ENCODE measurements around the gene XYLT1.

XYLT1 gene, protein sequence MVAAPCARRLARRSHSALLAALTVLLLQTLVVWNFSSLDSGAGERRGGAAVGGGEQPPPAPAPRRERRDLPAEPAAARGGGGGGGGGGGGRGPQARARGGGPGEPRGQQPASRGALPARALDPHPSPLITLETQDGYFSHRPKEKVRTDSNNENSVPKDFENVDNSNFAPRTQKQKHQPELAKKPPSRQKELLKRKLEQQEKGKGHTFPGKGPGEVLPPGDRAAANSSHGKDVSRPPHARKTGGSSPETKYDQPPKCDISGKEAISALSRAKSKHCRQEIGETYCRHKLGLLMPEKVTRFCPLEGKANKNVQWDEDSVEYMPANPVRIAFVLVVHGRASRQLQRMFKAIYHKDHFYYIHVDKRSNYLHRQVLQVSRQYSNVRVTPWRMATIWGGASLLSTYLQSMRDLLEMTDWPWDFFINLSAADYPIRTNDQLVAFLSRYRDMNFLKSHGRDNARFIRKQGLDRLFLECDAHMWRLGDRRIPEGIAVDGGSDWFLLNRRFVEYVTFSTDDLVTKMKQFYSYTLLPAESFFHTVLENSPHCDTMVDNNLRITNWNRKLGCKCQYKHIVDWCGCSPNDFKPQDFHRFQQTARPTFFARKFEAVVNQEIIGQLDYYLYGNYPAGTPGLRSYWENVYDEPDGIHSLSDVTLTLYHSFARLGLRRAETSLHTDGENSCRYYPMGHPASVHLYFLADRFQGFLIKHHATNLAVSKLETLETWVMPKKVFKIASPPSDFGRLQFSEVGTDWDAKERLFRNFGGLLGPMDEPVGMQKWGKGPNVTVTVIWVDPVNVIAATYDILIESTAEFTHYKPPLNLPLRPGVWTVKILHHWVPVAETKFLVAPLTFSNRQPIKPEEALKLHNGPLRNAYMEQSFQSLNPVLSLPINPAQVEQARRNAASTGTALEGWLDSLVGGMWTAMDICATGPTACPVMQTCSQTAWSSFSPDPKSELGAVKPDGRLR

GRCh38 chr16:17470908-17471718 is at the start of gene XYLT1:
TSS of gene XYLT1 (minus strand) at chr16:17470960. CDS start at chr16:17470796, 164 bp downstream.
- Histone ChIP-seq H3K36me3 (ENCODE audit: control insufficient read depth in 2 of 2, insufficient read depth in 2 of 2, low read length in 2 of 2) (no peaks in the 10 kb centered on the region), H3K27ac (ENCODE audit: low read length) (peak within 1 kb of the TSS; percentile 80), H3K9ac (ENCODE audit: low read length in 2 of 2) (peak within 1 kb of the TSS; percentile 69 to 73), H3K4me1 (ENCODE audit: control insufficient read depth, insufficient read depth, low read length) (peaks cover 30% of the 10 kb centered on the region), H3K4me3 (ENCODE audit: low read length in 2 of 2) (peak within 1 kb of the TSS; percentile 84 to 85), H3K27me3 (ENCODE audit: control insufficient read depth in 1 of 2, insufficient read depth in 2 of 2, low read length in 2 of 2) (no peaks in the 10 kb centered on the region), H3K9me3 (ENCODE audit: control insufficient read depth in 2 of 2, low read length in 2 of 2) (no peaks in the 10 kb centered on the region)

DNA sequence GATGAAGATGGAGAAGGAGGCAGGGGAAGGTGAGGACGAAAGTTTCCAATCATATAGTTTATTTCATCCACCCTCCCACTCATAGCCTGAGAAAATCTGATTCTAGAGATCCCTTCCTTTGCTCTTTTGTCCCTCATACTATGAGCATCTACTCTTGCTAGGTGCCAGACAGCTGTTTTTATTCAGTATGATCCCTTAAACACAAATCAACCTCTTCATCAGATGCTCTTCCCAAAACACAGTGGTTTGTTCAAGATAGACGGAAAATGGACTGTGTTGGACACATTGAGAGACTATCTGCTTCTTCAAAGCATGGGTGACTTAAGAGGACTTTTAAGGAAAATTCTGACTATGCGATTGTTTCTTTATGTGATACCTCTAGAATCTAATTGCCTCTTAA is 49.4 kb upstream of the XYLT1 start:
- Histone ChIP-seq H3K36me3 (ENCODE audit: control insufficient read depth in 2 of 2, insufficient read depth in 2 of 2, low read length in 2 of 2) (no peaks in the 10 kb centered on the region), H3K9ac (ENCODE audit: low read length in 2 of 2) (no peak overlapping the region), H3K27me3 (ENCODE audit: control insufficient read depth in 1 of 2, insufficient read depth in 2 of 2, low read length in 2 of 2) (peaks cover 0 to 2% of the 10 kb centered on the region in 2 donors), H3K27ac (ENCODE audit: low read length) (no peak overlapping the region), H3K9me3 (ENCODE audit: control insufficient read depth in 2 of 2, low read length in 2 of 2) (no peaks in the 10 kb centered on the region), H3K4me3 (ENCODE audit: low read length in 2 of 2) (no peak overlapping the region), H3K4me1 (ENCODE audit: control insufficient read depth, insufficient read depth, low read length) (no peaks in the 10 kb centered on the region)

DNA sequence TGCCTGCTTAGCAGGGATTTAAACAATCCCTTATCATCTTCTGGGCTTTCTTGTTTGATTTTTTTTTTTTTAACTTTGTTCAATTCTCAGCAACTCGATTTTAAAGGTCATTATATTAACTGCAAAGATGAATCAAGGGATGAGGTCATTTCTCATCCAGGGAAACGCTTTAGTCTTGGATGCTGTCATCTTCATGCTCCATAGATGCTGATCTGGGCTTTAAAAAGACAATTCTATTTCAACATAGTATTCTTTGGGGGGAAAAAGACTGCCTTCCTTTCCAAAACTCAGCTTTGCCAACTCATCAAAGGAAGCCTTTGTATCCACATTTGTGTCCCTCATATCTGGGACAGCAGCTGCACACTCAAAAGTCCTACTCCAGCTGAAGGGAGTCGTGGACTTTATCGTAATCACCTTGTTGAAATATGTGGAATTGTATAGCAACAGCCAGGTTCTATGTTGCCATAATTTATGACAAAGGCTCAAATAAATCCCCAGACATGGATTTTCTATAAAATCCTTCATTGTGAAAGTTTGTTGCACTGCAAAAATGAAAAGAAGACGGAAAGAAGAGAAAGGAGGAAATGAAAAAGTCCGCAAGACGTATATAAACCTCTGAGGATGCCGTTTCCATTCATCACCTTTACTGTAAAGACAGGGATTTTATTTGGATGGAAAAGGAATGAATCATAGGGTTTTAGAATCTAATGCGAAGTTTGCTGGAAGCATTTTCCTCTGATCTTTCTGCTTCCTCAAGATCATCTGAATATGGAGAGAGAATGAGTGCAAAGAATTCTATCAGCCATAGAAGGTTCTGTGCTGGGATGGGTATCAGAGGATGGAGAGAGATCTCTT is 48.6 kb upstream of the XYLT1 start:
- no peak overlapping the region for H3K27ac ChIP-seq (ENCODE audit: low read length)
- H3K27me3 ChIP-seq (ENCODE audit: control insufficient read depth in 1 of 2, insufficient read depth in 2 of 2, low read length in 2 of 2), result peaks cover 0 to 2% of the 10 kb centered on the region in 2 donors
- H3K4me1 ChIP-seq (ENCODE audit: control insufficient read depth, insufficient read depth, low read length), result no peaks in the 10 kb centered on the region
- no peaks in the 10 kb centered on the region for H3K36me3 ChIP-seq (ENCODE audit: control insufficient read depth in 2 of 2, insufficient read depth in 2 of 2, low read length in 2 of 2)
- H3K9ac ChIP-seq (ENCODE audit: low read length in 2 of 2), result no peak overlapping the region
- H3K9me3 ChIP-seq (ENCODE audit: control insufficient read depth in 2 of 2, low read length in 2 of 2), result no peaks in the 10 kb centered on the region
- H3K4me3 ChIP-seq (ENCODE audit: low read length in 2 of 2), result no peak overlapping the region

- H3K4me1 ChIP-seq (ENCODE audit: control insufficient read depth, insufficient read depth, low read length), result no peaks in the 10 kb centered on the region
Measured at GRCh38 chr16:17518441-17518840, 47.7 kb upstream of the XYLT1 start.

DNA sequence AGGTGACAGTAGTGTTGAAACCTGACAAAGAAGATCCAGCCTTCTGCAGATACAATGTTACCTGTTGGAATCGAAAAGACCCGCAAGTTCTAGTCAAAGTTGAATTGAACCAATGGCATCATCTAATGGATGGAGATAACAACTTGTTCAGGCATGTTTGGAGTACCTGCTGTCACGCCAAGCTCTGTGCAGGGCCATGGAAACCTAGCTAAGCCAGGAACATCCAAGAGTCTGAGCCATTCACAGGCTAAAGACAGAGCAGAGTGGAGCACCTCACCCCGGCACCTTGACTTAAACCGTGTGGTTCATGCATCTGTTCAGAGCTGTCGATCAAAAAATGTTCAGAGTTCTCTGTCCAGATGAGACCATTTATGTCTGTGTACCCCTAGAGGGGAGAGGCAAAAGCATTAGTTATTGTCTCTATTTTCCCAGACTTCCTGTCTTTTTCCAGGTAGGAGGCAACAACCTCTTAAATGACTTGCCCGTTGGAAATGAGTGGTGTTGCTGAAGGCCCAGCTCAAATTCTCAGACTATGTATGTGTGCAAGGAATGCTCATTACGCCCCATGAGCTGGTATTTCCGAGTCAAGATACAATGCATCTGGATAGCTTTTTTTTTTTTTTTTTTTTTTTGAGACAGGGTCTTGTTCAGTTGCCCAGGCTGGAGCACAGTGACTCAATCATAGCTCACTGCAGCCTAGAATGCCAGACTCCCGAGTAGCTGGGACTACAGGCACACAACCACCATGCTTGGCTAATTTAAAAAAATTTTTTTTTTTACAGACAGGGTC is 44.9 kb upstream of the XYLT1 start:
- no peaks in the 10 kb centered on the region for H3K27me3 ChIP-seq (ENCODE audit: control insufficient read depth in 1 of 2, insufficient read depth in 2 of 2, low read length in 2 of 2)
- H3K4me1 ChIP-seq (ENCODE audit: control insufficient read depth, insufficient read depth, low read length), result peaks cover 9% of the 10 kb centered on the region
- H3K4me3 ChIP-seq (ENCODE audit: low read length in 2 of 2), result no peak overlapping the region
- H3K9me3 ChIP-seq (ENCODE audit: control insufficient read depth in 2 of 2, low read length in 2 of 2), result no peaks in the 10 kb centered on the region
- no peaks in the 10 kb centered on the region for H3K36me3 ChIP-seq (ENCODE audit: control insufficient read depth in 2 of 2, insufficient read depth in 2 of 2, low read length in 2 of 2)
- H3K9ac ChIP-seq (ENCODE audit: low read length in 2 of 2), result no peak overlapping the region
- no peak overlapping the region for H3K27ac ChIP-seq (ENCODE audit: low read length)

More at GRCh38 chr16:17518441-17518840, 47.7 kb upstream of the XYLT1 start:
- no peaks in the 10 kb centered on the region for H3K9me3 ChIP-seq (ENCODE audit: control insufficient read depth in 2 of 2, low read length in 2 of 2)
- no peak overlapping the region for H3K9ac ChIP-seq (ENCODE audit: low read length in 2 of 2)
- H3K36me3 ChIP-seq (ENCODE audit: control insufficient read depth in 2 of 2, insufficient read depth in 2 of 2, low read length in 2 of 2), result no peaks in the 10 kb centered on the region
- H3K27ac ChIP-seq (ENCODE audit: low read length), result no peak overlapping the region
- H3K27me3 ChIP-seq (ENCODE audit: control insufficient read depth in 1 of 2, insufficient read depth in 2 of 2, low read length in 2 of 2), result peaks cover 0 to 2% of the 10 kb centered on the region in 2 donors
- H3K4me3 ChIP-seq (ENCODE audit: low read length in 2 of 2), result no peak overlapping the region

- Histone ChIP-seq H3K9ac (ENCODE audit: low read length in 2 of 2) (no peak overlapping the region), H3K9me3 (ENCODE audit: control insufficient read depth in 2 of 2, low read length in 2 of 2) (peaks cover 4% of the 10 kb centered on the region in 2 donors), H3K36me3 (ENCODE audit: control insufficient read depth in 2 of 2, insufficient read depth in 2 of 2, low read length in 2 of 2) (no peaks in the 10 kb centered on the region), H3K27ac (ENCODE audit: low read length) (no peak overlapping the region), H3K4me3 (ENCODE audit: low read length in 2 of 2) (peak overlapping the region in 1 of 2 donors; percentile 40), H3K27me3 (ENCODE audit: control insufficient read depth in 1 of 2, insufficient read depth in 2 of 2, low read length in 2 of 2) (no peaks in the 10 kb centered on the region), H3K4me1 (ENCODE audit: control insufficient read depth, insufficient read depth, low read length) (peaks cover 9% of the 10 kb centered on the region)
Measured at GRCh38 chr16:17512636-17513220, 42.0 kb upstream of the XYLT1 start.

GRCh38 chr16:17511340-17511739 is 40.6 kb upstream of the XYLT1 start:
- no peak overlapping the region for H3K9ac ChIP-seq (ENCODE audit: low read length in 2 of 2)

GRCh38 chr16:17510567-17510966 is 39.8 kb upstream of the XYLT1 start:
- Histone ChIP-seq H3K4me1 (ENCODE audit: control insufficient read depth, insufficient read depth, low read length) (peaks cover 9% of the 10 kb centered on the region), H3K36me3 (ENCODE audit: control insufficient read depth in 2 of 2, insufficient read depth in 2 of 2, low read length in 2 of 2) (no peaks in the 10 kb centered on the region), H3K9me3 (ENCODE audit: control insufficient read depth in 2 of 2, low read length in 2 of 2) (peaks cover 4% of the 10 kb centered on the region in 2 donors), H3K4me3 (ENCODE audit: low read length in 2 of 2) (no peak overlapping the region), H3K27me3 (ENCODE audit: control insufficient read depth in 1 of 2, insufficient read depth in 2 of 2, low read length in 2 of 2) (no peaks in the 10 kb centered on the region), H3K9ac (ENCODE audit: low read length in 2 of 2) (no peak overlapping the region), H3K27ac (ENCODE audit: low read length) (no peak overlapping the region)

More at GRCh38 chr16:17511340-17511739, 40.6 kb upstream of the XYLT1 start:
- Histone ChIP-seq H3K27ac (ENCODE audit: low read length) (no peak overlapping the region), H3K4me1 (ENCODE audit: control insufficient read depth, insufficient read depth, low read length) (peaks cover 9% of the 10 kb centered on the region), H3K27me3 (ENCODE audit: control insufficient read depth in 1 of 2, insufficient read depth in 2 of 2, low read length in 2 of 2) (no peaks in the 10 kb centered on the region), H3K9me3 (ENCODE audit: control insufficient read depth in 2 of 2, low read length in 2 of 2) (peaks cover 4% of the 10 kb centered on the region in 2 donors), H3K36me3 (ENCODE audit: control insufficient read depth in 2 of 2, insufficient read depth in 2 of 2, low read length in 2 of 2) (no peaks in the 10 kb centered on the region), H3K4me3 (ENCODE audit: low read length in 2 of 2) (no peak overlapping the region)

DNA sequence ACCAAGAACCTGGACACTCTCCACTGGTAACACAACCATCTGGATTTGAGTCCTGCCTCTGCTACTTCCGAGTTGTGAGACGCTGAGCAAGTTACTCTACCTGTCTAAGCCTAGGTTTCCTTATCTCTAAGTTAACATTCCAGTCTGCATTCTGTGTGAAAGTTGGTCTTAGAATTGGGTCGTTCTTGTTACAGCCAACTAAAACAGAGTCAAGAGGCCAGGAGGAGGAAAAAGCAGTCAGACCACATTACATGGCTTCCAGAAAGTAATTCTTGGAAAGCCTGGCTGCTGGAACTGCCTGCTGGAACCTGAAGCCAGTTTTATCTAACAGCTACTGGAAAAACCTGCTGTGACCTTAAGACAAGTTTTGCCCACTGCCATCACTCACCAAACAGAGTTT is 38.4 kb upstream of the XYLT1 start:
- Histone ChIP-seq H3K27ac (ENCODE audit: low read length) (no peak overlapping the region), H3K9ac (ENCODE audit: low read length in 2 of 2) (no peak overlapping the region)

More for the DNA sequence above, 38.4 kb upstream of the XYLT1 start:
- no peak overlapping the region for H3K4me3 ChIP-seq (ENCODE audit: low read length in 2 of 2)
- H3K4me1 ChIP-seq (ENCODE audit: control insufficient read depth, insufficient read depth, low read length), result peaks cover 9% of the 10 kb centered on the region
- peaks cover 4% of the 10 kb centered on the region in 2 donors for H3K9me3 ChIP-seq (ENCODE audit: control insufficient read depth in 2 of 2, low read length in 2 of 2)
- H3K36me3 ChIP-seq (ENCODE audit: control insufficient read depth in 2 of 2, insufficient read depth in 2 of 2, low read length in 2 of 2), result no peaks in the 10 kb centered on the region
- no peaks in the 10 kb centered on the region for H3K27me3 ChIP-seq (ENCODE audit: control insufficient read depth in 1 of 2, insufficient read depth in 2 of 2, low read length in 2 of 2)

Data from stomach smooth muscle (tissue), 2 donors.